IPS-11a (cell line): ENCODE data around the gene ZNF582.
A peak's percentile ranks its signal among the peaks of the same experiment; 100 is the strongest.

Experiments used
- H3K4me3 ChIP-seq: one replicate; pipeline ENCODE4 v1.5.1; 2013; ENCODE audit warnings: low read depth, low read length, control low read depth

Gene ZNF582

DNA sequence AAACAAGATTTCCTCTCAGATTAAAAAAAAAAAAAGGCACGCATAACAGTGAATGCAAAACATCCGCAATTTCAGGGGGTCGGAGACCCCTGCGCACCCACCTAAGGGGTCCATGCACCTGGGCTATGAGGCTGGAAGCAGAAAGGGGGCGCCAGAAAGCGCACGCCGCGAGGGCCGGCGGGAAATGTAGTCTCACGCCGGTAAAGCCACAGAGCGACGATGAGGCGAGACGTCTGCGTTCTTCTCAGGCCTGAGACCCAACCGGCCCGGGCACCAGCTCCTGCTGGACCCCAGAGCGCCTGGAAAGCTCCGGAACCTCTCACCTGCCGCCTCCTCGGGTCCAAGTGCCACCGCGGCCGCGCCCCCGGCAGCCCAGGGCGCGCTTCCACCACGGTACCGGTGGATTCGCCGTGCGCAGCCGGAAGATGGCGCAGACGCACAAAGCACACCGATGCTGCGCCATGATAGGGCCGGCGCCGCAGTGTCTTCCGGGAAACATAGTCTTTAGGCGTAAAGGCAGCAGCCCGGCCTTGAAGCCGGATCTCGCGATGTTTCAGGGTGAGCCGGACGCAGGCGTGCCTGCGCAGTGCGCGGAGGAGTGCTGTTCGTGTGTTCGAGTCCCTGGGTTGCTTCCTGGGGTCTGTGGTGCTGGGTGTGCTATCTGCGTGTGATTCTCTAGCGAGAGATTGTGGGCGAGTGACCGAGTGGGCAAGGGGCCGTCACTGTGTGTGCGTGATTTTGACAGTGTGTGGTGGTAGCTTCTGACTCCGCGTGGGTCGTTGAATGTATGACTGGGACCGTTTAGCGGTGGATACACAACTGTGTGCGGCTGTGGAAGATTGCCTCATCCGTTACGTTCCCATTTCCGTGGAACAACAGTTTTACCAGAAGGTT, at the start of gene ZNF582:
Gene ZNF582 (minus strand): TSS at position 416 of the 894 bp plus-strand sequence. CDS start 1,782 bp downstream, outside the sequence.
- peak within 1 kb of the TSS; percentile 88 for H3K4me3 ChIP-seq

DNA sequence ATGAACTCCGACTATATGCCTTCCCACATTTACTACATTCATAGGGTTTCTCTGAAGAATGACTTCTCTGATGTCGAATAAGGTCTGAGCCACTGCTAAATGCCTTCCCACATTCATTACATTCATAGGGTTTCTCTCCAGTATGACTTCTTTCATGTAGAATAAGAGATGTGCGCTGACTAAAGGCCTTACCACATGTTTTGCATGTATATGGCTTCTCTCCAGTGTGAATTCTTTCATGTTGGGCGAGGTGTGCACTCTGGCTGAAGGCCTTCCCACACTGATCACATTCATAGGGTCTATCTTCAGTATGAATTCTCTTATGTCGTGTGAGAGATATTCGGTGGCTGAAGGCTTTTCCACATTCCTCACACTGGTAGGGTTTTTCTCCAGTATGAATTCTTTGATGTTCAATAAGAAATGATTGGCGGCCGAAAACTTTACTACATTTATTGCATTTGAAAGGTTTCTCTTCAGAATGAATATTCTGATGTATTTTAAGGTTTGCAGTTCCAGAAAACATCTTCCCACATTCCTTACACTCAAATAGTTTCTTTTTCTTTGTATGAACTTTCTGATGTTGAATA, 48.0 kb upstream of the ZNF582 start:
- H3K4me3 ChIP-seq = no peak overlapping the region

DNA sequence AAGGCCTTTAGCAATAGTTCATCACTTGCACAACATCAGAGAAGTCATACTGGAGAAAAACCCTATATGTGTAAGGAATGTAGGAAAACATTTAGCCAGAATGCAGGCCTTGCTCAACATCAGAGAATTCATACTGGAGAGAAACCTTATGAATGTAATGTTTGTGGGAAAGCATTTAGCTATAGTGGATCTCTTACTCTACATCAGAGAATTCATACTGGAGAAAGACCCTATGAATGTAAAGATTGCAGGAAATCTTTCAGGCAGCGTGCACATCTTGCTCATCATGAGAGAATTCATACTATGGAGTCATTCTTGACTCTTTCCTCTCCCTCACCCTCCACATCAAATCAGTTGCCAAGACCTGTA, 30.6 kb upstream of the ZNF582 start:
- no peak overlapping the region for H3K4me3 ChIP-seq

DNA sequence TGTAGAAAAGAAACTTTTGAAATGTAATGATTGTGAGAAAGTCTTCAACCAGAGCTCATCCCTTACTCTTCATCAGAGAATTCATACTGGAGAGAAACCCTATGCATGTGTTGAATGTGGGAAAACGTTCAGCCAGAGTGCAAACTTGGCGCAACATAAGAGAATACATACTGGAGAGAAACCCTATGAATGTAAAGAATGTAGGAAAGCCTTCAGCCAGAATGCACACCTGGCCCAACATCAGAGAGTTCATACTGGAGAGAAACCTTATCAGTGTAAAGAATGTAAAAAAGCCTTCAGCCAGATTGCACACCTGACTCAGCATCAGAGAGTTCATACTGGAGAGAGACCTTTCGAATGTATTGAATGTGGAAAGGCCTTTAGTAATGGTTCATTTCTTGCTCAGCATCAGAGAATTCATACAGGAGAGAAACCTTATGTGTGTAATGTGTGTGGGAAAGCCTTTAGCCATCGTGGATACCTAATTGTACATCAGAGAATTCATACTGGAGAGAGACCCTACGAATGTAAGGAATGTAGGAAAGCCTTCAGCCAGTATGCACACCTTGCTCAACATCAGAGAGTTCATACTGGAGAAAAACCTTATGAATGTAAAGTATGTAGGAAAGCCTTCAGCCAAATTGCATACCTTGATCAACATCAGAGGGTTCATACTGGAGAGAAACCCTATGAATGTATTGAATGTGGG, 30.1 kb upstream of the ZNF582 start:
- H3K4me3 ChIP-seq = no peak overlapping the region

DNA sequence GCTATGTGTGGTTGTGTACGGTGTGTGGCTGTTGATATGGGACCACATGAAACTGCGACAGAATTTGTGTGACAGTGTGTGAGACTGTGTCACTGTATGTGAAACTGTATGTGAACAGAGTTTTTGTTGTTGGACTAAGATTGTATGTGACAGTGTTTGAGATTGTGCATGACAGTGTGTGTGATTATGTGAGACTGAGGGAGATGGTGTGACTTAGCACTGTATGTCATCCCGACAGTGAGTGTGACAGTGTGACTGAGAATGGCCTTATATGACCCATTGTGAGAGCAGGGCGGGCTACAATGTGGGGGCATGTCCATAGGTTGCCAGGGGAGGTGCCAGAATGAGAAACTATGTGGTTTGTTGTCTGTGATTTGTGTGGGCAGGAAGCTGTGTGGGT, 11.7 kb upstream of the ZNF582 start:
- no peak overlapping the region for H3K4me3 ChIP-seq

DNA sequence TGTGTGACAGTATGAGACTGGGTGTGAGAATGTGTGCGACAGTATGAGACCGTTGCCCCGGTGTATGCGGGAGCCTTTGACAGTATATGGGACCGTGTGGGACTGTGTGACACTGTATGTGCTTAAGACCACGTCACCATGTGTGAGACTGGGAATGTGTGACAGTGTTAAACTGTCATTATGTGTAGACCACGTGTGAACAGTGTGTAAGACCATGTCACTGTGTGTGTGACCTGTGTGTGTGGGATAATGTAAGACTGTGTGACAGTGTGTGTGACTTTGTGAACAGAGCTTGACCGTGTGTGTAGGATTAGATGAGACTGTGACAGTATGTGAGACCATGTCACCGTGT, 11.3 kb upstream of the ZNF582 start:
- H3K4me3 ChIP-seq = peak overlapping the region; percentile 94

DNA sequence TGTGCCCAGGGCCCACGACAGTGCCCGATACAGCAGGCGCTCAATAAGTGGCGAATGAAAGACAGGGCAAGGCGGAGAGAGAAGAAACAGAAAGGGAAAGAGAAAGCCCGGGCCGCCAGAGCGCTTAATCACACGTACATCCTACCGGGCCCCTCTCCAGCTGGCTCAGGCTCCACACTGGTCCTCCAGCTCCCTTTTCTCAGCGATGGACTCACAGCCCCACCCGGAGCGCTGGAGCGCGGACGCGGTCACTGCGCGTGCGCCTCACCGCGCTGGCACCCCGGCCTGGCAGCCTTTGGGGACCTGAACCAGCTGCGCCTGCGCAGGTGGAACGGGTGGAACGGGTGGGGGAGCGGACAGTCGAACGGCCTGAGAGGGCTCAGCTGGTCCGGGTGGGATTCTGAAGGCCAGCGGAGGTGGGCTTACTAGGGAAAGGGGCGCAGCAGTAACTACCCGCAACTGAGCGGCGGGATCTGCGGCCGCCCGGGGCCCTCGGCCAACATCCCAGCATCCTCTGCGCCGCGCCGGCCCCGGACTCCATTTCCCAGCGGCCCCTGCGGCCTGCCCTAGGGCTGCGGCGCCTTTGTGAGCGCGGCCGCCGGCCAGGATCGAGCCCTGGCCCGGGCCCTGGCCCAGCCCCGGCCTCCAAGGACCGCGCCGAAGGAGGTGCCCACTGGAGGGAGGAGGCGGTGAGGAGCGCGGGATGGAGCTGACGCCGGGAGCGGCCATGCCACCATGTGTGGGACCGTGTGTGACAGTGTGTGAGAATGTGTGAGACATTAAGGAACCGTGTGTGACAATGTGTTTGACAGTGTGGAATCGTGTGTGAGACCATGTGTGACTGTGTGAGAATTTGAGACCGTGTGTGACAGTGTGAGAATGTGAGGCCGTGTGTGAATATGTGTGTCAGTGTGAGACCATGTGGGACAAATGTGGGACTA, 10.7 kb upstream of the ZNF582 start, which contains the start of gene ZNF583:
Gene ZNF583 (plus strand): TSS at position 569 of the 941 bp plus-strand sequence. CDS start 2,783 bp downstream, outside the sequence.
- peak within 1 kb of the TSS; percentile 94 for H3K4me3 ChIP-seq

DNA sequence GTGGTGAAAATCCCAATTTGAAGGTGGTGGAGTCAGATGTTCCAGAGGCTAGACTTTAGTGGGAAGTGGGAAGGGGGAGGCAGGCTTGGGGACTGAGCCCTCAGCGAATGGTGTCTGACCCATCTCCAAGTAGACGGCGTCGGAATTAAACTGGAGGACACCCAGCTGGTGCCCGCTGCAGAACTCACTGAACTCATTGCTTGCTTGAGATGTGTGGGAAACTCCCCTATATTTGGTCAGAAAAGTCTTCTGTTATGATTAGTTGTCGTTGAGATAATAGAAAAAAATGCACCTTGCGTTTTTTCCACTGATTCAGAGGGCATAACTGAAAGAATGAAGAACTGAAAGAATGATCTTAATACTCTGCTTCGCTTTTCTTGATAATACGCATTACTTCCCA, 9.9 kb upstream of the ZNF582 start:
- peak overlapping the region; percentile 94 for H3K4me3 ChIP-seq

DNA sequence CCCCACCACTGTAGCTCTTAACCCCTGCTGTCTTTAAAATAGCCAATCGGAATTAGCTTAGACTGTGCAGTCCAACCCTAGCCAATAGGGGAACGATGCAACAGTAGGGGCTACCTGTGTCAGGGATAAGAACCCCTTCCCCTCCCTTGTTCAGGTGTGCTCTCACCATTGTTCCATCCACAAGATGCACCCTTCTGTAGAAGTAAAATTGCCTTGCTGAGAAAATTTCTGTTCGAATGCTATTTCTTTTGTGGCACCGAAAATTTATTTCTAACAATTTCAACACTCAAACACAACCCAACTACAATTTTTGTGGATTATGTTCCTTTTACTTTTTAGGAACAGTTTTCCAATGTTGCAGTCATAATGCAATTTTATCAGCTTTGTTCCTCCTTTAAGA, 7.2 kb upstream of the ZNF582 start:
- no peak overlapping the region for H3K4me3 ChIP-seq

DNA sequence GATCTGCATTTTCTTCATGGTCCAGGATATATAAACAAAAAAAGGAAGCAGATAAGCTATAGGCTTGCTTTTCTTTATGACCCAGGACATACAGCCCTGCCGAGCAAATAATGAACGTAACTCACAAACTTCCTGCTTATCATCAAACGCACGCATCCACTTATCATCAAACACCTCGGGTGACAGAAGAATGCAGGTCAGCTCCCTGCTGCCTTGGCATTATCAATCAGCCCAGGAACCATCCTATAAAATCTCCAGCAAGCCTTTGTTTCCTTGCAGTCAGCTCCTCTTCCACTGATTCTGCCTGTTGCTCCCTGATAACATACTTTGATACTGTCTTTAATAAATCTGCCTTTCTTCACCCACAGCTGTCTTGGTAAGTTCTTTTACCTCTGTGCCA, 5.5 kb upstream of the ZNF582 start:
- no peak overlapping the region for H3K4me3 ChIP-seq

DNA sequence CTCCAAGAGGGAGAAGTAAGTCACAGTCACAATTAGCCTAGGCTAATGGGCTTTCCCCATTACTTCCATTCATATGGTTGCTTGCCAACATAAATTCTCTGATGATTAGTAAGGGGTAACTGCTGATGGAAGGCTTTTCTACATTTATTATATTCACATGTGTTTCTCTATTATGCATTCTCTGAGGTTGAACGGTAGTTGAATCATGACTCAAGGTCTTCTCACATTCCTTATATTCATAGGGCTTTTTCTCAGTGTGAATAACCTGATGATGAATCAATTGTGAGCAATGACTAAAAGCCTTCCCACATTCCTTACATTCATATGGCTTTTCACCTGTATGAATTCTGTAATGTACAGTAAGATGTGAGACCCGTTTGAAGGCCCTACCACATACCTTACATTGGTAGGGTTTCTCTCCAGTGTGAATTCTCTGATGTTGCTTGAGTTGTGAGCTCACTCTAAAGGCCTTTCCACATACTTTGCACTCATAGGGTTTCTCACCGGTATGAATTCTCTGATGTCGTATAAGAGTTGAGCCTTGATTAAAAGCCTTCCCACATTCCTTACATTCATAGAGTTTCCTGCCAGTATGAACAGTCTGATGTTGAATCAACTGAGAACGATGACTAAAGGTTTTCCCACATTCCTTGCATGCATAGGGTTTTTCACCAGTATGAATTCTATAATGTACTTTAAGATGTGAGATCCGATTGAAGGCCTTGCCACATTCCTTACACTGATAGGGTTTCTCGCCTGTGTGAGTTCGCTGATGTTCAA, 9.3 kb downstream of the ZNF582 start:
- no peak overlapping the region for H3K4me3 ChIP-seq

DNA sequence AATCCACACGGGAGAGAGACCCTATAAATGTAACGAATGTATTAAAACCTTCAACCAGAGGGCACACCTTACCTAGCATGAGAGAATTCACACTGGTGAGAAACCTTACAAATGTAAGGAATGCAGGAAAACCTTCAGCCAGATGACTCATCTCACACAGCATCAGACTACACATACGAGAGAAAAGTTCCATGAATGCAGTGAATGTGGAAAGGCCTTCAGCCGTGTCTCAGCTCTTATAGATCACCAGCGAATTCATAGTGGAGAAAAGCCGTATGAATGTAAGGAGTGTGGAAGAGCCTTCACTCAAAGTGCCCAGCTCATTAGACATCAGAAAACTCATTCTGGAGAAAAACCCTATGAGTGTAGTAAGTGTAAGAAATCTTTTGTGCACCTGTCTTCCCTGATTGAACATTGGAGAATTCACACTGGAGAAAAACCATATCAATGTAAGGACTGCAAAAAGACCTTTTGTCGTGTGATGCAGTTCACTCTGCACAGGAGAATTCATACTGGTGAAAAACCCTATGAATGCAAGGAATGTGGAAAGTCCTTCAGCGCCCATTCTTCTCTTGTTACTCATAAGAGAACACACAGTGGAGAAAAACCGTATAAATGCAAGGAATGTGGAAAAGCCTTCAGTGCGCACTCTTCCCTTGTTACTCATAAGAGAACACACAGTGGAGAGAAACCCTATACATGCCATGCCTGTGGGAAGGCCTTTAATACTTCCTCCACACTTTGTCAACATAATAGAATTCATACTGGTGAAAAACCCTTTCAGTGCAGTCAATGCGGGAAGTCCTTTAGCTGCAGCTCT, 16.0 kb downstream of the ZNF582 start:
- no peak overlapping the region for H3K4me3 ChIP-seq

DNA sequence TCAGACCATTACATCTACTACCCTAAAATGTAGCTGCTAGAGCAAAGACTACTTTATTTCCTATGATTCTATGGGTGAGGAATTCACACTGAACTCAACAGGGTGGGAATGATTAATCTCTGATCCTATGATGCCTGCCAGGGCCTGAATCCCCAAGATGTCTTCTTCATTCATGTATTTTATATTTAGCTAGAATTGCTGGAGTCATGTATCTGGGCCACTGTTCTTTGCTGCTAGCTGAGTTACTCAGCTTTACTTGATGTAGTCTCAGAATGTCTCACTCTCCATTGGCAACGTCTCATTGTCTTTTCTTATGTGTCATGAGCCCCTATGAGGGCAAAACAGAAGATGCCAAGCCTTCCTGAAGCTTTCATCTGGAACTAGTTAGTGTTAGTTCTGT, 21.1 kb downstream of the ZNF582 start:
- no peak overlapping the region for H3K4me3 ChIP-seq

DNA sequence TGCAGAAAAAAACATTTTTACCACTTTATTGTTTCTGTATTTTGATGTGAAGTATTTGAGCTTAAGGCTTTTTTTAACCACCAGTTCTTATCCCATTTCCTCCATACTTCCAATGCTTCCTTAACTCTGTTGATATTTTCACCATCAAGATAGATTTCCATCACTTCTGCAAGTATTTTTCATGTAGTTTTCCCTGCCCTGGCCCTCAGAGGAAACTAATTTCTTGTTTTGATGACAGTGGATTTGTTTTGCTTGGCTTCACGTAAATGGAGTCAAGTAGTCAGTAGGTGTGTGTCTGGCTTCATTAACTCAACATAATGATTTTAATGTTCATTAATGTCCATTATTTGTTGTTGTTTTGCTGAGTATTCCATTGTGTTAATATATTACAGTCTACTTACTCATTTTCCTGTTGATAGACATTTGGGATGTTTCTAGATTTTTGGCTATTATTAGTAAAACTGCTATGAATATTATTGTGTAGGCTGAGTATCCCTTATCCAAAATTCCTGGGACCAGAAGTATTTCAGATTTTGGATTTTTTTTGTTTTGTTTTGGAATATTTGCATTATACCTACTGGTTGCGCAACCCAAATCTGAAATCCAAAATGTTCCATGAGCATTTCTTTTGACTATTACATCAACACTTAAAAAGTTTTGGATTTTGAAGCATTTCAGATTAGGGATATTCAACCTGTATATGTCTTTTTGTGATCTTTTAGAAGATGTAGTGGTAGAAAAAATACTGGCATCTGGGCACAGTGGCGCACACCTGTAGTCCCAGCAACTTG, 23.3 kb downstream of the ZNF582 start:
- H3K4me3 ChIP-seq = no peak overlapping the region

DNA sequence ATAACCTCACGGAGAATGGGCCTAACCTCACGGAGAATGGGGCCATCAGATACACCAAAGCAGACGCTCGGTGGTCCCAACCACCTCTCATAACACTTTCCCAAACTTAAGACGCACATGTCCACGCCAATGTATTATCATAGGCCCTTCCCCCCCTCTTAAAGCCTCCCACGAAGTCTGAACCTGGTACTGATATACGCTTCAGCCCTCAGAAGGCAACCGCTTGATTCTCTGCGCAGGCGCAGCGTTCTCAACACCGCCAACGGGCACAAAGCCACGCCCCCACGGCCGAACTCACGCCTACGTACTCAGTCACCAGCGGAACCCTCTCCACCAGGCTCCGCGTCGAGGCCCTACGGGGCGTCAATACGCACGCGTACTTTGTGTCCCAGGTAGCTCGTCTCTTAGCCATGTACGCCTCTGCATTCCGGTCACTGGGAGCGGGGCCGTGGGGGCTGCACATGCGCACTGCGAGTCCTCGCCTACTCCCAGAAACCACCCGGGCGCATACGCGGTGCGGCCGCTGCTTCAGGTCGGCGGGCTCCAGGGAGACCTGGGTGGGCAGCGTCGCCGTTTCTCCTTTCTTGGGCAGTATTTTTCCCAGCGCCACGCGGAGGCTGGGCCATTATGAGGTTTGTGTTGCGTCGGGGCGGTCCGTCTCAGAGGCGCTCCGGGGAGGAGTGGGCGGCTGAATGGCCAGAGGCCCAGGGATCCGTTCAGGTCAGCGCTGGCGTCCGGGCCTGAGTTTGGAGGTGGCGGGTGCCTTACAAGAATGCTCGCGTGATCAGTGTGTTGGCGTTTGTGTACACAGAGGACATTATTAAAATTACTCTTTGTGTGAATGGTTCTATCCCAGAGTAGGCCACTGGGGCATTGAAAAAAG, 25.3 kb downstream of the ZNF582 start:
- peak overlapping the region; percentile 88 for H3K4me3 ChIP-seq

DNA sequence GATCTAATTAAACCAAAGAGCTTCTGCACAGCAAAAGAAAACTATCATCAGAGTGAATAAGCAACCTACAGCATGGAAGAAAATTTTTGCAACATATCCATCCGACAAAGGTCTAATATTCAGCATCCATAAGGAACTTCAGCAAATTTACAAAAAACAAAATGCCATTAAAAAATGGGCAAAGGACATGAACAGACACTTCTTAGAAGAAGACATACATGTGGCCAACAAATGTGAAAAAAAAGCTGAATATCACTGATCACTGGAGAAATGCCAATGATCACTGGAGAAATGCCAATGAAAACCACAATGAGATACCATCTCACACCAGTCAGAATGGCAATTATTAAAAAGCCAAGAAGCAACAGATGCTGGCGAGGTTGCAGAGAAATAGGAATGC, 32.5 kb downstream of the ZNF582 start:
- no peak overlapping the region for H3K4me3 ChIP-seq

DNA sequence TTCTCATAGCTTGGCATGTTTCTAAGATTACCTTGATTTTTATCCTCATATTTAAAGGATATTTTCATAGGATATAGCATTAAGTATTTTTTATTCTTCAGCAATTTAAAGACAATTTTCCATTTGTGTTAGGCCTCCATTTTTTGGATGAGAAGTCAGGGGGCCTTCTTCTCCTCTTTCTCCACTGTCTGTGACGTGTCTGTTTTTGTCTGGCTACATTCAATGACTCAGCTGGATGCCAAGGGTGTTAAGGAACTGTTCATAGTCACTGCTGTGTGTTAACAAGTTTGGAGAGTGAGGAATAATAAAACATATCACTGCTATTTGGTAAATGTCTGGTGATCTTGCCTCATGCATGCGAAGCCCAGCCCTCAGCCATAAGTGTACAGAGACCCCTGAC, 36.4 kb downstream of the ZNF582 start:
- no peak overlapping the region for H3K4me3 ChIP-seq
